NCI-H2171 treated with DMSO at 0.1 percent for 48 hours (cell line): ENCODE results near the gene UGT1A6.
"Not testable (repeated sequence)": the region's sequence is repeated elsewhere in the genome, so short reads cannot be mapped to it uniquely, and the experiment has no call there.

Experiments
- DNase-seq: peaks from one replicate; lab custom pipeline; 2025; lab: John Stamatoyannopoulos, UW

UGT1A6 gene

GRCh38 chr2:233686928-233687327 is 5.8 kb upstream of the UGT1A6 start:
- DNase-seq: no peak

- DNase-seq: no peak
Observed at GRCh38 chr2:233688341-233688740, 4.3 kb upstream of the UGT1A6 start.

GRCh38 chr2:233689031-233689430 is 3.7 kb upstream of the UGT1A6 start:
- no peak for DNase-seq

GRCh38 chr2:233689501-233689900 is 3.2 kb upstream of the UGT1A6 start:
- DNase-seq: no peak

GRCh38 chr2:233690444-233690843 is 2.2 kb upstream of the UGT1A6 start:
- no peak for DNase-seq

GRCh38 chr2:233691443-233692433 is 952 bp upstream of the UGT1A6 start:
- peak; percentile 13 for DNase-seq

GRCh38 chr2:233693963-233694362 is 1.3 kb downstream of the UGT1A6 start:
- DNase-seq: no peak

GRCh38 chr2:233698740-233699139 is 6.0 kb downstream of the UGT1A6 start:
- no peak for DNase-seq

GRCh38 chr2:233699424-233700027 is 6.8 kb downstream of the UGT1A6 start:
- DNase-seq: no peak

GRCh38 chr2:233700028-233700635 is 7.4 kb downstream of the UGT1A6 start:
- no peak for DNase-seq

GRCh38 chr2:233700842-233701241 is 8.2 kb downstream of the UGT1A6 start:
- DNase-seq: not testable (repeated sequence)

- no peak for DNase-seq
Observed at GRCh38 chr2:233702238-233702637, 9.5 kb downstream of the UGT1A6 start.

GRCh38 chr2:233705911-233706506 is 13.3 kb downstream of the UGT1A6 start:
- no peak for DNase-seq

GRCh38 chr2:233706720-233707119 is 14.0 kb downstream of the UGT1A6 start:
- no peak for DNase-seq

- DNase-seq: no peak
Observed at GRCh38 chr2:233707940-233708644, 15.4 kb downstream of the UGT1A6 start.

- peak; percentile 44 for DNase-seq
Observed at GRCh38 chr2:233708942-233709341, 16.3 kb downstream of the UGT1A6 start.

- peak; percentile 49 for DNase-seq
Observed at GRCh38 chr2:233711312-233712008, 18.8 kb downstream of the UGT1A6 start.

GRCh38 chr2:233712611-233713261 is 20.0 kb downstream of the UGT1A6 start, which contains the start of gene UGT1A5:
UGT1A5 (plus strand) TSS chr2:233712907; CDS start chr2:233712992, 85 bp downstream.
- no peak for DNase-seq

- DNase-seq: no peak
Observed at GRCh38 chr2:233713262-233713615, 20.5 kb downstream of the UGT1A6 start.

- DNase-seq: no peak
Observed at GRCh38 chr2:233714121-233714520, 21.4 kb downstream of the UGT1A6 start.

- no peak for DNase-seq
Observed at GRCh38 chr2:233718552-233718951, 25.9 kb downstream of the UGT1A6 start, which contains the start of gene UGT1A4. UGT1A4 (plus strand) TSS chr2:233718736; CDS start chr2:233718821, 85 bp downstream.
